DND-41 (cell line): ENCODE measurements around the gene SIRPA.

Experiments used
- ATAC-seq: fragments of 200-7000 bp; cut with Tn5 transposase; 3 replicates; pipeline ENCODE4 v1.9.1; 2021; ENCODE audit warnings: low read depth; ENCODE audit not compliant: insufficient read depth
- DNase-seq: peaks from one replicate; pipeline ENCODE4 v3.0.0-alpha.2; 2020
- H2AFZ ChIP-seq: 2 replicates; pipeline ENCODE4 v1.6.0; 2012; ENCODE audit warnings: low read depth, low read length
- H3K27ac ChIP-seq: 2 replicates; pipeline ENCODE4 v1.5.1; 2012; ENCODE audit warnings: low read length, inconsistent platforms
- H3K27me3 ChIP-seq: fragments of 200-600 bp; sonication (generic); 2 replicates; pipeline ENCODE4 v1.6.0; 2012; ENCODE audit warnings: low read length, mild to moderate bottlenecking, inconsistent platforms; ENCODE audit not compliant: insufficient read depth, poor library complexity
- H3K36me3 ChIP-seq: 2 replicates; pipeline ENCODE4 v1.5.1; 2012; ENCODE audit warnings: low read length, inconsistent platforms; ENCODE audit not compliant: insufficient read depth
- H3K4me1 ChIP-seq: 2 replicates; pipeline ENCODE4 v1.5.1; 2012; ENCODE audit warnings: mild to moderate bottlenecking, low read length; ENCODE audit not compliant: insufficient read depth
- H3K4me2 ChIP-seq: 2 replicates; pipeline ENCODE4 v1.6.0; 2012; ENCODE audit warnings: mild to moderate bottlenecking, moderate library complexity, low read length, inconsistent platforms; ENCODE audit not compliant: insufficient read depth
- H3K4me3 ChIP-seq, 2 experiments: fragments of 200-600 bp in 1 of 2; shearing (Covaris generic) in 1 of 2; 2 replicates each; pipeline ENCODE4 v1.5.1; 2012 to 2016; ENCODE audit warnings: inconsistent platforms in 2 of 2, low read length in 2 of 2, mild to moderate bottlenecking in 2 of 2, low read depth in 1 of 2, moderate library complexity in 1 of 2
- H3K79me2 ChIP-seq: 2 replicates; pipeline ENCODE4 v1.6.0; 2012; ENCODE audit warnings: low read length, inconsistent platforms; ENCODE audit not compliant: insufficient read depth
- H3K9ac ChIP-seq: 2 replicates; pipeline ENCODE4 v1.6.0; 2012; ENCODE audit warnings: low read depth, mild to moderate bottlenecking, inconsistent platforms, low read length, moderate library complexity
- H3K9me3 ChIP-seq: 2 replicates; pipeline ENCODE4 v1.5.1; 2012; ENCODE audit warnings: low read length, moderate library complexity, mild to moderate bottlenecking, inconsistent platforms; ENCODE audit not compliant: insufficient read depth, severe bottlenecking
- H4K20me1 ChIP-seq: 2 replicates; pipeline ENCODE4 v1.6.0; 2012; ENCODE audit warnings: low read length; ENCODE audit not compliant: insufficient read depth
- CTCF ChIP-seq: IDR thresholded peaks from 2 replicates; pipeline ENCODE4 v1.5.1; 2012; ENCODE audit warnings: borderline replicate concordance, low read length, moderate library complexity, mild to moderate bottlenecking; ENCODE audit not compliant: poor library complexity, severe bottlenecking; ENCODE audit errors: extremely low read depth
- EZH2 ChIP-seq: IDR thresholded peaks from 3 replicates; pipeline ENCODE4 v1.6.1; 2012; ENCODE audit warnings: borderline replicate concordance, low read depth, mild to moderate bottlenecking, moderate library complexity, low read length, inconsistent platforms; ENCODE audit not compliant: severe bottlenecking

The SIRPA gene

DNA sequence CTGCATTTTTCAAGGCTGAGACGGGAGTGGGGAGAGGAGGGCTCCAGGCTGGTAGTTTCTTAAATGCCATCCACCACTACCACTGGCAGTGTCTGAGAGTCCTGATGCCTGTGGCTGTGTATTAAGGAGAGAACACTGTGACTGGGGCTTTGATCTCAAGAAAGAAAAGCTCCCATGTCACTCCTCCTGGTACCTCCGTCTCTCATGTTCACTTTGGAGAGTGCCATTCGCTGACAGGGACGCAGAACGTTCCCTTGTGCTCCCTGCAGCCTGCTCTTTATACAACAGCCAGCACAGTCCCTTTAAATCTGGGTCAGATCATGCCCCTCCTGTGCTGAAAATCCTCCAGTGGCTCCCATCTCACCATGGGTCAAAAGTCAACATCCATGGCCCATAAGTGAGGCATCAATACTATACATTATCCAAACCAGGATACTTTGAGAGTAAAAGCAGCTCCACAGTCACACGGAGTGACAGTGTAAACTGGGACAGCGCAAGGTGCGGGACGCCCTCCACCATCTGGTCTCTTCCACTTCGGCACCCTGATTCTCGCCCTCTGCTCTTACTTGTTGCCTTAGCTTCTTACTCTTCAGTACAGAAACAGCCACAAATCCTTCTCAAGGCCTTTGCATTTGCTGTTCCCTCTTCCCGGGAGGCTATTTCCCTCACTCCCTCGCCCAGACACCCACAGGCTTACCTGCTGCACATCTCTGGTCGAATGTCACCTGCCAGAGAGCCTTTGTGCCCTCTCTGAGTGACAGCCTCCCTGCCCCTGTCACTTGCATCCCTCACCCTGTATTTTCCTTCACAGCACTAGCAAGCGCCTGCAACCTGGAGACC lies 78.6 kb downstream of the SIRPA start:
- TF ChIP-seq EZH2, result no peak
- TF ChIP-seq CTCF, result no peak
- Histone ChIP-seq H3K4me1 (no peaks in the 10 kb centered on the region), H3K4me2 (no peak overlapping the region), H2AFZ (no peak overlapping the region), H4K20me1 (no peaks in the 10 kb centered on the region), H3K79me2 (no peaks in the 10 kb centered on the region), H3K36me3 (no peaks in the 10 kb centered on the region), H3K27ac (no peak overlapping the region), H3K9me3 (no peaks in the 10 kb centered on the region), H3K4me3 (no peak overlapping the region), H3K9ac (no peak overlapping the region), H3K27me3 (peaks cover 20% of the 10 kb centered on the region)
- no peak for DNase-seq
- ATAC-seq, result no peak

DNA sequence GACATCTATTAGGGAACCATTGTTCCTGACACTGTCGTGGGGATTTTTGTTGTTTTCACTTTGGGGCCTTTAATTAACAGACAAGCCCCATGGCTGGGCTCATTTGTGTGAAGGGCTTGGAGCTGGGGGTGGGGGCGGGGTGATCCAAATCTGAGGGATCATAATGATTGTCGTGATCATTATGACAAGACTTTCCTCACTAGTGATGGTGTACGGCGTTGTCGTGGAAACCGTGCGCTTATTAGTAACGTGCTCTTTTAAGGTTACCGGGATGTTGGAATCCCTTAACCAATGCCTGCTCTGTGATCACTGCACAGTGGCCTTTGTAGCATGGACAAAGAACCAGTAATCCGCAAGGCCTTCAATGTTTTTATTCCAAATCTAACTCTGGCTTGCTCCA lies 80.1 kb downstream of the SIRPA start:
- H3K9me3 ChIP-seq, result no peaks in the 10 kb centered on the region
- no peaks in the 10 kb centered on the region for H4K20me1 ChIP-seq
- H3K79me2 ChIP-seq, result no peaks in the 10 kb centered on the region
- TF ChIP-seq CTCF, result no peak
- no peak for TF ChIP-seq EZH2
- peaks cover 20% of the 10 kb centered on the region for H3K27me3 ChIP-seq
- H3K4me3 ChIP-seq, result no peak overlapping the region
- H3K36me3 ChIP-seq, result no peaks in the 10 kb centered on the region
- DNase-seq (no peak), ATAC-seq (no peak)
- H3K27ac ChIP-seq, result no peak overlapping the region
- H3K4me2 ChIP-seq, result no peak overlapping the region
- H3K4me1 ChIP-seq, result no peaks in the 10 kb centered on the region
- H3K9ac ChIP-seq, result no peak overlapping the region
- no peak overlapping the region for H2AFZ ChIP-seq

DNA sequence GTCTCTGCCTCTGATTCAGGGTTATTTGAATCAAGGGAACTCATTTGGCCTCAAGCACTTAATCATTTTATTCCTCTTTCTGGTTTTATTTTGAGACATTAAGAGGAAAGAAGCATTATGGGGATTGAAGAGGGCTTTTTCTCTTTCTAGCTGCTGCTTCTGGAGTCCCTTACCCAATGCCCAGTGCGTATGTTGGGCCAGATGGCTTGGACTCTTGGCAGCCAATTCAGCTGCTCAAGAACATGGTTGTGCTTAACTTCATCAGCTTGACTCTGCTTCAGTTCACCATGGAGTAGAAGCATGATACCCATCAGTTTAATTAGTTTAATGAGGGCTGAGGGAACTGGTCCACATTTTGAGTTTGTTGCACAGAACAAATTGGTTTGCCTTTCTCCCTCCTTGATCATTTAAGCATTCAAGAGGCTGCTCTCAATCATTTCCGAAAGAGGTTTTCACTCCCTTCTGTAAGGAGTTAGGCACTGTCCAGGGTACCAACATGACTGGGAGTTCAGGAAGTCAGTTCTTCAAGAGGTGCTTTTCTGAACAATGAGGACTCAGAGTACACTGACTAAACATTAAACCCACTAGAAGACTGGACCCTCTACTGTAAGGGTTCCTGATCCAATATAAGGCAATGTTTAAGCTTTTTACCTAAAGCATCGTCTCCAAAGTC lies 84.0 kb downstream of the SIRPA start:
- 0 out of 2 replicates have a peak, but pooled peaks cover 3% of the 10 kb centered on the region for H4K20me1 ChIP-seq
- H2AFZ ChIP-seq, result no peak overlapping the region
- no peak overlapping the region for H3K27ac ChIP-seq
- no peak overlapping the region for H3K4me3 ChIP-seq
- ATAC-seq (no peak), DNase-seq (no peak)
- no peak overlapping the region for H3K4me2 ChIP-seq
- H3K4me1 ChIP-seq, result no peaks in the 10 kb centered on the region
- peaks cover 5% of the 10 kb centered on the region for H3K27me3 ChIP-seq
- no peak overlapping the region for H3K9ac ChIP-seq
- no peaks in the 10 kb centered on the region for H3K36me3 ChIP-seq
- no peaks in the 10 kb centered on the region for H3K79me2 ChIP-seq
- no peak for TF ChIP-seq CTCF
- no peak for TF ChIP-seq EZH2
- H3K9me3 ChIP-seq, result no peaks in the 10 kb centered on the region
